ENCODE results near the gene NAV2.

- TF ChIP-seq POLR2AphosphoS5 (IDR thresholded peaks at IDR 0.05; ENCODE audit: low read depth) (no peak), EZH2 (IDR thresholded peaks at IDR 0.05; ENCODE audit: low read depth, unreplicated experiment) (no peak), CREB1 (CRISPR knock-in tag; IDR thresholded peaks at IDR 0.05; ENCODE audit: low read depth) (no peak), REST (IDR thresholded peaks at IDR 0.05; ENCODE audit: unreplicated experiment) (no peak), ZNF114 (CRISPR knock-in tag; IDR thresholded peaks at IDR 0.05) (no peak), NANOG (IDR thresholded peaks at IDR 0.05; ENCODE audit: borderline replicate concordance) (no peak), EZH2phosphoT487 (IDR thresholded peaks at IDR 0.05; ENCODE audit: unreplicated experiment) (no peak)
- TF ChIP-seq, protein P1, sequence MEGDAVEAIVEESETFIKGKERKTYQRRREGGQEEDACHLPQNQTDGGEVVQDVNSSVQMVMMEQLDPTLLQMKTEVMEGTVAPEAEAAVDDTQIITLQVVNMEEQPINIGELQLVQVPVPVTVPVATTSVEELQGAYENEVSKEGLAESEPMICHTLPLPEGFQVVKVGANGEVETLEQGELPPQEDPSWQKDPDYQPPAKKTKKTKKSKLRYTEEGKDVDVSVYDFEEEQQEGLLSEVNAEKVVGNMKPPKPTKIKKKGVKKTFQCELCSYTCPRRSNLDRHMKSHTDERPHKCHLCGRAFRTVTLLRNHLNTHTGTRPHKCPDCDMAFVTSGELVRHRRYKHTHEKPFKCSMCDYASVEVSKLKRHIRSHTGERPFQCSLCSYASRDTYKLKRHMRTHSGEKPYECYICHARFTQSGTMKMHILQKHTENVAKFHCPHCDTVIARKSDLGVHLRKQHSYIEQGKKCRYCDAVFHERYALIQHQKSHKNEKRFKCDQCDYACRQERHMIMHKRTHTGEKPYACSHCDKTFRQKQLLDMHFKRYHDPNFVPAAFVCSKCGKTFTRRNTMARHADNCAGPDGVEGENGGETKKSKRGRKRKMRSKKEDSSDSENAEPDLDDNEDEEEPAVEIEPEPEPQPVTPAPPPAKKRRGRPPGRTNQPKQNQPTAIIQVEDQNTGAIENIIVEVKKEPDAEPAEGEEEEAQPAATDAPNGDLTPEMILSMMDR (conservative IDR thresholded peaks at IDR 0.05; ENCODE audit: low read depth in 2 of 2): no peak
- TF ChIP-seq, protein P2, sequence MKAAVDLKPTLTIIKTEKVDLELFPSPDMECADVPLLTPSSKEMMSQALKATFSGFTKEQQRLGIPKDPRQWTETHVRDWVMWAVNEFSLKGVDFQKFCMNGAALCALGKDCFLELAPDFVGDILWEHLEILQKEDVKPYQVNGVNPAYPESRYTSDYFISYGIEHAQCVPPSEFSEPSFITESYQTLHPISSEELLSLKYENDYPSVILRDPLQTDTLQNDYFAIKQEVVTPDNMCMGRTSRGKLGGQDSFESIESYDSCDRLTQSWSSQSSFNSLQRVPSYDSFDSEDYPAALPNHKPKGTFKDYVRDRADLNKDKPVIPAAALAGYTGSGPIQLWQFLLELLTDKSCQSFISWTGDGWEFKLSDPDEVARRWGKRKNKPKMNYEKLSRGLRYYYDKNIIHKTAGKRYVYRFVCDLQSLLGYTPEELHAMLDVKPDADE (IDR thresholded peaks at IDR 0.05): no peak
These were observed 240.7 kb downstream of the NAV2 start for GRCh38 chr11:19953336-19953735.

Data from GM23338 (cell line).